ENCODE data around the gene PTGS2. TPM values are rescaled to one million over a fixed set of nuclear protein-coding genes. Genes with fewer than 3 reads are reported as not detected.

PTGS2 gene
- total and polyA plus RNA-seq, 12 donors, result 0.23 to 7.1 (median 1.2) TPM

DNA sequence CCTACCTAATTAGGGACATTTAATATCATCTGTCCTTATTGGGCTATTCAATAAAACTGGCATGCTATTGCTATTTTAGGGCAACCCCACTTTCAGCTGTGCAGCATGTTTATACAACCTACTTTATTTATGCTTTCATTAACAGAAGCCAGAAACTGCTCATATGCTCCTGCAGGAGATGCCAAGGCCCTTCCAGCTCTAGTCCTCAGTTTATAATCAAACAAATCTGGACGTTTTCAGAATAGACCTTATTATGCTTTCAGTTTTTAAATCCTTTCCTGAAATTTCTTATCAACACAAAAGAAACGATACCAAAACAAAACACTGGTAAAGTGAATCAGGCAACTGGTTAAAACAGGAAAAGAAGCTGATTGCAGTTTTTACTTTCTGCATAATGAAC lies 53.2 kb downstream of the PTGS2 start:
- WGBS, 2 donors, result 6 to 7% methylated on average over 2 of the region's 2 CpGs
- H3K27ac ChIP-seq, result peak overlapping the region in 6 of 10 donors; percentile 15 to 62 (median 40)
- TF ChIP-seq, protein P1, sequence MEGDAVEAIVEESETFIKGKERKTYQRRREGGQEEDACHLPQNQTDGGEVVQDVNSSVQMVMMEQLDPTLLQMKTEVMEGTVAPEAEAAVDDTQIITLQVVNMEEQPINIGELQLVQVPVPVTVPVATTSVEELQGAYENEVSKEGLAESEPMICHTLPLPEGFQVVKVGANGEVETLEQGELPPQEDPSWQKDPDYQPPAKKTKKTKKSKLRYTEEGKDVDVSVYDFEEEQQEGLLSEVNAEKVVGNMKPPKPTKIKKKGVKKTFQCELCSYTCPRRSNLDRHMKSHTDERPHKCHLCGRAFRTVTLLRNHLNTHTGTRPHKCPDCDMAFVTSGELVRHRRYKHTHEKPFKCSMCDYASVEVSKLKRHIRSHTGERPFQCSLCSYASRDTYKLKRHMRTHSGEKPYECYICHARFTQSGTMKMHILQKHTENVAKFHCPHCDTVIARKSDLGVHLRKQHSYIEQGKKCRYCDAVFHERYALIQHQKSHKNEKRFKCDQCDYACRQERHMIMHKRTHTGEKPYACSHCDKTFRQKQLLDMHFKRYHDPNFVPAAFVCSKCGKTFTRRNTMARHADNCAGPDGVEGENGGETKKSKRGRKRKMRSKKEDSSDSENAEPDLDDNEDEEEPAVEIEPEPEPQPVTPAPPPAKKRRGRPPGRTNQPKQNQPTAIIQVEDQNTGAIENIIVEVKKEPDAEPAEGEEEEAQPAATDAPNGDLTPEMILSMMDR (IDR thresholded peaks at IDR 0.05), result no peak
- no peak overlapping the region for H3K4me3 ChIP-seq
- H3K27me3 ChIP-seq, result no peaks in the 10 kb centered on the region
- ATAC-seq, result peak in 3 of 8 donors; percentile 44 to 70 (median 69)
- intact Hi-C loops (cut with DNase I), result no loop called here
- H3K4me1 ChIP-seq, result peaks cover 0 to 16% (median 7%) of the 10 kb centered on the region in 9 donors
- no peaks in the 10 kb centered on the region for H3K36me3 ChIP-seq
- H3K9me3 ChIP-seq, result no peaks in the 10 kb centered on the region
- DNase-seq, result no peak

DNA sequence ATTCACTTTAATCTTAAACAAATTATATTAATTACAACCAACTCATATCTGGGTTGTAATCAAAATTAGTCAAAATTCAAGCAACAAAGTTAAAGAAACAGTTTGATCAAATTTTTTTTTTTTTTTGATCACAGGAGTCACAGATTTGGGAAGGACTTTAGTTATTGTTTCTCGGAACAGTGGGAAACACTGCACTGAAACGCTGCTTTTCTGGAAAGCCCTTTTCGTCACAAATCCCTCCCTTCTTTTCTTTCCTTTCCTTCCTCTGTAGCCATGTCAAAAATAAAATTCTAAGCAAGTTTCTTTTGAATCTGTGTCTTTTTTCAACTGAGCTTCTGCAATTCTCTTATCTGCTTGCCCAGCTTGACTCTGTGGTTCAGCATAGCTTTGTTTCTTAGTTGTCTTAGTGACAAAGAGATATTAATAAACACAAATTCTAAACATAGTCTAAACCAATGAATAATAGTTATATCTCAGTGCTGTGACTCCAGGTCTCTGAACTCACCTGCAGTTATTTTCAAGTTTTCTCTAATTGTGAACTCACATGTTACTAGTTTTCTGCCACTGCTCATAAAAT lies 53.8 kb downstream of the PTGS2 start:
- intact Hi-C loops (cut with DNase I), result no loop called here
- H3K9me3 ChIP-seq, result no peaks in the 10 kb centered on the region
- peak overlapping the region in 8 of 10 donors; percentile 15 to 62 (median 40) for H3K27ac ChIP-seq
- H3K4me3 ChIP-seq, result peak overlapping the region in 1 of 10 donors; percentile 11
- H3K27me3 ChIP-seq, result no peaks in the 10 kb centered on the region
- 16 to 24% methylated on average over 3 of the region's 3 CpGs for WGBS, 2 donors
- ATAC-seq (peak in 7 of 8 donors; percentile 33 to 89 (median 83)), DNase-seq (no peak)
- no peaks in the 10 kb centered on the region for H3K36me3 ChIP-seq
- H3K4me1 ChIP-seq, result peaks cover 0 to 16% (median 7%) of the 10 kb centered on the region in 9 donors
- TF ChIP-seq, protein P1 (IDR thresholded peaks at IDR 0.05), result no peak

DNA sequence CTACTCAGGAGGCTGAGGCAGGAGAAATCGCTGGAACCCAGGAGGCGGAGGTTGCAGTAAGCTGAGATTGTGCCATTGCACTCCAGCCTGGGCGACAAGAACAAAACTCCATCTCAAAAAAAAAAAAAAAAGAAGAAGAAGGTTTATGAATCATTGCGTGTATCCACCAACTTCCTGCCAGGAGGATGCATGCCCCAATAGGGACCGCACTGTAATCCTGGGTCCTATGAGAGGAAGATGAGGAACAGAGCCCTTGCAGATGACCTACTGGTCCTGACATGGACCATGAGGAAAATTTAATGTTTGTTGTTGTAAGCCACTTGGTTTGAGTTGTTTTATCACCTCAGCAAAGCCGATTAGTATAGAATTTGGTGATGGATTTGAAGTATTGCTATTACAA lies 56.7 kb downstream of the PTGS2 start:
- peaks cover 0 to 39% (median 7%) of the 10 kb centered on the region in 9 donors for H3K4me1 ChIP-seq
- no peaks in the 10 kb centered on the region for H3K27me3 ChIP-seq
- no peaks in the 10 kb centered on the region for H3K36me3 ChIP-seq
- H3K27ac ChIP-seq, result no peak overlapping the region
- ATAC-seq (no peak), DNase-seq (no peak)
- WGBS, 2 donors, result 88 to 92% methylated on average over 6 of the region's 6 CpGs
- no peaks in the 10 kb centered on the region for H3K9me3 ChIP-seq
- intact Hi-C loops (cut with DNase I), result no loop called here
- TF ChIP-seq, protein P1 (IDR thresholded peaks at IDR 0.05), result no peak
- H3K4me3 ChIP-seq, result no peak overlapping the region

Other genes with a start within 250 kb of the PTGS2 start
- gene PDC, start 219.3 kb downstream of the PTGS2 start, total RNA-seq, result not detected
- gene PDC, start 219.3 kb downstream of the PTGS2 start, polyA plus RNA-seq, result not detected
- 1 to 10 TPM in 9 of 10 donors, under 1 TPM in 1; 0.85 to 2.7 (median 1.9) TPM for gene PLA2G4A, start 148.5 kb upstream of the PTGS2 start, total RNA-seq
- 1 to 10 TPM; 1.0 to 1.8 TPM for gene PLA2G4A, start 148.5 kb upstream of the PTGS2 start, polyA plus RNA-seq